IMR-90 (cell line): ENCODE results near the gene CHRNA3. TPM values are rescaled to one million over a fixed set of nuclear protein-coding genes. Genes with fewer than 3 reads are reported as not detected.

ENCODE experiments used
- ATAC-seq: fragments of 200-7000 bp; cut with Tn5 transposase; 2 replicates; pipeline ENCODE4 v1.9.1; 2020; ENCODE audit warnings: low read depth, mild to moderate bottlenecking, moderate library complexity
- Bru-seq: library from RNA; stranded (reverse); fragments of 400-500 nt; gene quantifications from one replicate; lab custom pipeline; 2021; lab: Mats Ljungman, UMichigan
- BruChase-seq, 2 experiments: library from RNA; stranded (reverse); fragments of 400-500 nt; gene quantifications; one replicate each; lab custom pipeline; 2021; lab: Mats Ljungman, UMichigan
- BruUV-seq: library from RNA; stranded (reverse); fragments of 400-500 nt; replicated peaks from 2 replicates; lab custom pipeline; 2021; lab: Mats Ljungman, UMichigan
- CTCF ChIA-PET: fragments of 300-600 bp; formaldehyde crosslinking; extraction: SDS; loops from one replicate; lab custom pipeline; 2021; ENCODE audit warnings: antibody characterized with exemption; lab: Yijun Ruan, JAX
- POLR2A ChIA-PET: fragments of 300-600 bp; sonication (Branson Sonifier 250); formaldehyde crosslinking; loops from one replicate; lab custom pipeline; 2022; ENCODE audit warnings: antibody characterized with exemption; ENCODE audit not compliant: unreplicated experiment; lab: Charles Lee
- DNase-seq: peaks from one replicate; pipeline ENCODE4 v3.0.0; 2013
- H2AFZ ChIP-seq: replicated peaks from 2 replicates; pipeline ENCODE3; 2013; ENCODE audit warnings: low read length, mild to moderate bottlenecking; ENCODE audit not compliant: poor library complexity
- H2AK5ac ChIP-seq: 2 replicates; pipeline ENCODE4 v1.6.1; 2013; ENCODE audit warnings: low read depth, low read length, inconsistent platforms
- H2AK9ac ChIP-seq: replicated peaks from 2 replicates; pipeline ENCODE3; 2013; ENCODE audit warnings: mild to moderate bottlenecking, low read depth, low read length, moderate library complexity; ENCODE audit not compliant: poor library complexity
- H2BK120ac ChIP-seq: 2 replicates; pipeline ENCODE4 v1.6.1; 2013; ENCODE audit warnings: low read depth, low read length, inconsistent platforms
- H2BK15ac ChIP-seq: 3 replicates; pipeline ENCODE4 v1.6.1; 2013; ENCODE audit warnings: low read depth, low read length, inconsistent platforms
- H2BK20ac ChIP-seq: 2 replicates; pipeline ENCODE4 v1.6.1; 2013; ENCODE audit warnings: low read depth, mild to moderate bottlenecking, inconsistent platforms, low read length, moderate library complexity
- H2BK5ac ChIP-seq: 2 replicates; pipeline ENCODE4 v1.6.1; 2013; ENCODE audit warnings: mild to moderate bottlenecking, low read depth, low read length, inconsistent platforms; ENCODE audit not compliant: poor library complexity, severe bottlenecking
- H3K14ac ChIP-seq: replicated peaks from 2 replicates; pipeline ENCODE4 v1.6.1; 2013; ENCODE audit warnings: low read depth, low read length, inconsistent platforms
- H3K18ac ChIP-seq: 2 replicates; pipeline ENCODE4 v1.6.1; 2013; ENCODE audit warnings: low read depth, low read length, control low read depth
- H3K23ac ChIP-seq: 2 replicates; pipeline ENCODE4 v1.6.1; 2013; ENCODE audit warnings: low read depth, low read length, inconsistent platforms
- H3K27ac ChIP-seq: 2 replicates; pipeline ENCODE4 v1.5.1; 2013; ENCODE audit warnings: mild to moderate bottlenecking, control low read depth, low read length; ENCODE audit not compliant: insufficient read depth
- H3K27me3 ChIP-seq: 2 replicates; pipeline ENCODE4 v1.6.1; 2013; ENCODE audit warnings: low read length; ENCODE audit not compliant: control insufficient read depth, insufficient read depth
- H3K36me3 ChIP-seq: 2 replicates; pipeline ENCODE4 v1.6.1; 2013; ENCODE audit warnings: low read length, mixed read lengths; ENCODE audit not compliant: control insufficient read depth, insufficient read depth
- H3K4ac ChIP-seq: 2 replicates; pipeline ENCODE4 v1.6.1; 2013; ENCODE audit warnings: low read depth, low read length, inconsistent platforms
- H3K4me1 ChIP-seq: 2 replicates; pipeline ENCODE4 v1.6.1; 2013; ENCODE audit warnings: low read length, mixed read lengths; ENCODE audit not compliant: control insufficient read depth, insufficient read depth
- H3K4me2 ChIP-seq: 2 replicates; pipeline ENCODE4 v1.6.1; 2013; ENCODE audit warnings: low read depth, mild to moderate bottlenecking, control low read depth, low read length, moderate library complexity
- H3K4me3 ChIP-seq: 2 replicates; pipeline ENCODE4 v1.5.1; 2013; ENCODE audit warnings: low read depth, mild to moderate bottlenecking, control low read depth, low read length, moderate library complexity; ENCODE audit not compliant: insufficient read depth
- H3K56ac ChIP-seq: 2 replicates; pipeline ENCODE4 v1.6.1; 2013; ENCODE audit warnings: low read length, inconsistent platforms; ENCODE audit not compliant: insufficient read depth; ENCODE audit errors: extremely low read depth
- H3K79me1 ChIP-seq, 2 experiments: 2 replicates each; pipeline ENCODE4 v1.6.1; 2013; ENCODE audit warnings: low read length in 2 of 2, inconsistent platforms in 1 of 2, low read depth in 1 of 2
- H3K9ac ChIP-seq: 2 replicates; pipeline ENCODE4 v1.6.1; 2013; ENCODE audit warnings: low read depth, low read length, control low read depth
- H3K9me1 ChIP-seq: 2 replicates; pipeline ENCODE4 v1.6.1; 2013; ENCODE audit warnings: low read length, inconsistent platforms; ENCODE audit not compliant: insufficient read depth
- H3K9me3 ChIP-seq: 2 replicates; pipeline ENCODE4 v1.6.1; 2013; ENCODE audit warnings: low read length; ENCODE audit not compliant: control insufficient read depth, insufficient read depth
- H4K20me1 ChIP-seq: 2 replicates; pipeline ENCODE4 v1.6.1; 2013; ENCODE audit warnings: low read length, inconsistent platforms; ENCODE audit not compliant: insufficient read depth
- H4K5ac ChIP-seq: 2 replicates; pipeline ENCODE4 v1.6.1; 2013; ENCODE audit warnings: mild to moderate bottlenecking, low read depth, low read length, control low read depth
- H4K8ac ChIP-seq, 2 experiments: 2 replicates each; pipeline ENCODE4 v1.6.1; 2013; ENCODE audit warnings: low read depth in 2 of 2, low read length in 2 of 2, control low read depth in 1 of 2, inconsistent platforms in 1 of 2
- H4K91ac ChIP-seq: 2 replicates; pipeline ENCODE4 v1.6.1; 2013; ENCODE audit warnings: low read depth, low read length, inconsistent platforms; ENCODE audit not compliant: insufficient read depth
- BHLHE40 ChIP-seq: fragments of 150-350 bp; IDR thresholded peaks from 2 replicates; pipeline ENCODE4 v1.6.1; 2016; ENCODE audit warnings: mild to moderate bottlenecking, low read depth, low read length
- NFE2L2 ChIP-seq: fragments of 150-350 bp; IDR thresholded peaks from 2 replicates; pipeline ENCODE4 v1.6.1; 2016; ENCODE audit warnings: low read depth, mild to moderate bottlenecking, low read length
- SMC3 ChIP-seq: fragments of 150-350 bp; IDR thresholded peaks from 2 replicates; pipeline ENCODE4 v1.6.1; 2016; ENCODE audit warnings: low read depth, mild to moderate bottlenecking, antibody characterized with exemption, low read length, moderate library complexity
- WGBS, 2 experiments: methylation state at CpG; one replicate each; pipeline versions ENCODE4 v1.1.5 to v1.1.7; 2013; ENCODE audit warnings: missing lambda C conversion rate in 2 of 2; ENCODE audit not compliant: insufficient read length in 1 of 2; ENCODE audit errors: extremely low coverage in 2 of 2; 5-methylcytosine and 5-hydroxymethylcytosine counted together
- dilution Hi-C: fragments of 300-500 bp; cut with HindIII; formaldehyde crosslinking; loops from one replicate; pipeline ENCODE4 v1.14.3; 2018; ENCODE audit warnings: low sequenced_read_pairs; ENCODE audit not compliant: unreplicated experiment
- in situ Hi-C: fragments of 300-500 bp; cut with MboI; formaldehyde crosslinking; loops from 3 replicates; pipeline ENCODE4 v1.14.3; 2019; ENCODE audit warnings: low sequenced_read_pairs, inconsistent platforms, mixed read lengths
- intact Hi-C: fragments of 100-400 bp; cut with micrococcal nuclease; formaldehyde crosslinking; loops from 2 replicates; pipeline ENCODE4 v1.10.0; 2022
- long read RNA-seq: library from polyadenylated mRNA; unstranded; transcript quantifications from one replicate; pipeline ENCODE4 v2.0.0, GENCODE V29; 2021; ENCODE audit not compliant: unreplicated experiment
- polyA plus RNA-seq, 3 experiments: library from polyadenylated mRNA; depleted of rRNA; stranded (reverse); fragments of >200 nt; gene quantifications; 2 replicates each; pipeline ENCODE4 v1.2.3, GENCODE V29; 2012; ENCODE audit warnings: low replicate concordance in 1 of 3
- total RNA-seq: library from RNA; depleted of rRNA; stranded (reverse); fragments of >200 nt; gene quantifications from 2 replicates; pipeline ENCODE4 v1.2.3, GENCODE V29; 2012; rRNA removed

Gene CHRNA3
- total RNA-seq (not detected in 2 replicates), polyA plus RNA-seq (2012; rRNA removed) (not detected in 2 replicates), Bru-seq, nascent RNA (not detected), BruChase-seq, experiment 1, labeled RNA remaining after a 6-hour chase (not detected), BruChase-seq, experiment 2, labeled RNA remaining after a 2-hour chase (not detected)
- not detected in 2 replicates for polyA plus RNA-seq (2012; cell fraction: cytosol; rRNA removed)
- not detected in 2 replicates for polyA plus RNA-seq (2012; cell fraction: nucleus; rRNA removed; ENCODE audit: low replicate concordance)
- long read RNA-seq = 0 reads

DNA sequence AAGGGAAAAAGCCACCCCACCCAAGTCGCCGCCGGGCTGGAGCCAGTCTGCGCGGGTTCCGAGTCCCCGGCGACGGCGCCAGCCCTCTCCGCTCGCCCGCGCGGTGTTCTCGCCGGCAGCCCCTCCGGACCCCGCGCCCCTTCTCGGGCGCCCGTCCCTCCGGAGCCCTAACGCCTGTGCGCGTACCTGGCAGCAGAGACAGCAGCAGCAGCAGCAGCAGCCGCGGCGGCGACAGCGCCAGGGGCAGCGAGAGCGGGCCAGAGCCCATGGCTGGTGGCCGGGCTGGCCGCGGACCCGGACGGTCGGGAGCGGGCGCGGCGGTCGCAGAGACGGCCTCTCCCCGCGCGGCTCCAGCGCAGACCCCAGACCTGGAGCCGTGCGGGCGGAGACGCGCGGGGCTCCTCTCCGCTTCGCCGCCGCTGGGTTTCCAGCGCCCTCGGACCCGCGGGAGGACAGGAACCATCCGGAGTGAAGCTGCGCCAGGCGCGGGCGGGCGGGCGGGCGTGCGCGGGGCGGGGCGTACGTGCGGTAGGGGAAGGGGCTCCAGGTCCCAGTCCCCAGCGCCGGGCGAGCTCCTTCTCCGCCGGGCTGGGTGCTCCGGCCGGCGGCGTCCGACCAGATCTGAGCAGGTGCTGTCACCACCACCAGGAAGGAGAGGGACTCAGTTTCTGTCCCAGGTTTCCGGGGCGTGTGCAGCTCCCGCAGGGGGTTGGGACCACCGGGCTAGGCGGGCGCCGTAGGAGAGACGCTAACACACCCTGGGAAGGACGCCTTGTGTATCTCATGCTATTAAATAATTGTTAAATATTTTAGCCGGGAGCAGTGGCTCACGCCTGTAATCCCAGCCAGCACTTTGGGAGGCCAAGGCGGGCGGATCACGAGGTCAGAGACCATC lies at the start of gene CHRNA3:
Gene CHRNA3 (minus strand): TSS at position 470 of the 895 bp plus-strand sequence. CDS start 202 bp downstream, at position 268.
- Histone ChIP-seq H3K56ac (no peak within 1 kb of the TSS), H3K9me1 (no peaks in the 10 kb centered on the region), H2BK15ac (no peak within 1 kb of the TSS), H3K36me3 (no peaks in the 10 kb centered on the region), H2AK5ac (no peak within 1 kb of the TSS), H3K18ac (no peak within 1 kb of the TSS), H3K9ac (no peak within 1 kb of the TSS), H2BK120ac (no peak within 1 kb of the TSS), H4K20me1 (peaks cover 6% of the 10 kb centered on the region), H2BK20ac (no peak within 1 kb of the TSS), H3K4me2 (peak within 1 kb of the TSS; percentile 13; the same call in 1 of the 2 replicates), H3K27me3 (peaks cover 57% of the 10 kb centered on the region), H3K4me1 (no peaks in the 10 kb centered on the region), H4K8ac (no peak within 1 kb of the TSS), H4K91ac (no peak within 1 kb of the TSS), H2AK9ac (no peak within 1 kb of the TSS), H3K27ac (no peak within 1 kb of the TSS), H4K5ac (no peak within 1 kb of the TSS), H3K4ac (no peak within 1 kb of the TSS), H3K79me1 (no peaks in the 10 kb centered on the region), H3K9me3 (no peaks in the 10 kb centered on the region), H2BK5ac (no peak within 1 kb of the TSS), H3K14ac (no peak within 1 kb of the TSS), H2AFZ (peak within 1 kb of the TSS; percentile 51), H3K4me3 (no peak within 1 kb of the TSS), H3K23ac (no peak within 1 kb of the TSS)
- ChIA-PET POLR2A (no interaction called here), CTCF (no interaction called here)
- dilution Hi-C loops = no loop called here
- DNase-seq = no peak
- no peak for ATAC-seq
- in situ Hi-C loops = no loop called here
- BruUV-seq = no TSS peak
- WGBS, 2 experiments = 5% methylated on average over 30 of the region's 102 CpGs; no CpG with 5 or more reads in 1 of the 2 experiments
- intact Hi-C loops = no loop called here
- TF ChIP-seq SMC3 (no peak), BHLHE40 (no peak), NFE2L2 (no peak)
